ENCODE measurements around the gene FAM120AOS.
A peak's percentile ranks its signal among the peaks of the same experiment; 100 is the strongest.

FAM120AOS gene

GRCh38 chr9:93470391-93470790 lies 17.0 kb upstream of the FAM120AOS start:
- peaks cover 62% of the 10 kb centered on the region for H3K36me3 ChIP-seq (ENCODE audit: control insufficient read depth, low read length)
- no peak overlapping the region for H3K27ac ChIP-seq (ENCODE audit: low read depth, low read length)
- no peaks in the 10 kb centered on the region; the same call in 1 of the 2 replicates for H3F3A ChIP-seq (ENCODE audit: control insufficient read depth, insufficient read depth)
- no peak overlapping the region for H3K4me2 ChIP-seq (ENCODE audit: low read length)
- H3K9me3 ChIP-seq (ENCODE audit: control insufficient read depth, insufficient read depth, low read length): no peaks in the 10 kb centered on the region
- H3K9me2 ChIP-seq (replicated peaks; ENCODE audit: control insufficient read depth, low read length): no peaks in the 10 kb centered on the region
- H3K27me3 ChIP-seq (ENCODE audit: control insufficient read depth, low read length): no peaks in the 10 kb centered on the region
- H3K79me2 ChIP-seq (ENCODE audit: control insufficient read depth, low read length): peaks cover 96% of the 10 kb centered on the region
- peaks cover 26% of the 10 kb centered on the region for H3K4me1 ChIP-seq (ENCODE audit: control insufficient read depth, low read length)
- no peak overlapping the region for H3K4me3 ChIP-seq (ENCODE audit: low read length)
- peaks cover 5% of the 10 kb centered on the region; the same call in 1 of the 2 replicates for H4K20me1 ChIP-seq (ENCODE audit: control insufficient read depth, insufficient read depth, low read depth, low read length)
- TF ChIP-seq, protein P1, sequence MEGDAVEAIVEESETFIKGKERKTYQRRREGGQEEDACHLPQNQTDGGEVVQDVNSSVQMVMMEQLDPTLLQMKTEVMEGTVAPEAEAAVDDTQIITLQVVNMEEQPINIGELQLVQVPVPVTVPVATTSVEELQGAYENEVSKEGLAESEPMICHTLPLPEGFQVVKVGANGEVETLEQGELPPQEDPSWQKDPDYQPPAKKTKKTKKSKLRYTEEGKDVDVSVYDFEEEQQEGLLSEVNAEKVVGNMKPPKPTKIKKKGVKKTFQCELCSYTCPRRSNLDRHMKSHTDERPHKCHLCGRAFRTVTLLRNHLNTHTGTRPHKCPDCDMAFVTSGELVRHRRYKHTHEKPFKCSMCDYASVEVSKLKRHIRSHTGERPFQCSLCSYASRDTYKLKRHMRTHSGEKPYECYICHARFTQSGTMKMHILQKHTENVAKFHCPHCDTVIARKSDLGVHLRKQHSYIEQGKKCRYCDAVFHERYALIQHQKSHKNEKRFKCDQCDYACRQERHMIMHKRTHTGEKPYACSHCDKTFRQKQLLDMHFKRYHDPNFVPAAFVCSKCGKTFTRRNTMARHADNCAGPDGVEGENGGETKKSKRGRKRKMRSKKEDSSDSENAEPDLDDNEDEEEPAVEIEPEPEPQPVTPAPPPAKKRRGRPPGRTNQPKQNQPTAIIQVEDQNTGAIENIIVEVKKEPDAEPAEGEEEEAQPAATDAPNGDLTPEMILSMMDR (IDR thresholded peaks at IDR 0.05; ENCODE audit: low read depth, low read length, poor library complexity, severe bottlenecking): no peak
- TF ChIP-seq EZH2phosphoT487 (IDR thresholded peaks at IDR 0.05; ENCODE audit: borderline replicate concordance, low read length): no peak

DNA sequence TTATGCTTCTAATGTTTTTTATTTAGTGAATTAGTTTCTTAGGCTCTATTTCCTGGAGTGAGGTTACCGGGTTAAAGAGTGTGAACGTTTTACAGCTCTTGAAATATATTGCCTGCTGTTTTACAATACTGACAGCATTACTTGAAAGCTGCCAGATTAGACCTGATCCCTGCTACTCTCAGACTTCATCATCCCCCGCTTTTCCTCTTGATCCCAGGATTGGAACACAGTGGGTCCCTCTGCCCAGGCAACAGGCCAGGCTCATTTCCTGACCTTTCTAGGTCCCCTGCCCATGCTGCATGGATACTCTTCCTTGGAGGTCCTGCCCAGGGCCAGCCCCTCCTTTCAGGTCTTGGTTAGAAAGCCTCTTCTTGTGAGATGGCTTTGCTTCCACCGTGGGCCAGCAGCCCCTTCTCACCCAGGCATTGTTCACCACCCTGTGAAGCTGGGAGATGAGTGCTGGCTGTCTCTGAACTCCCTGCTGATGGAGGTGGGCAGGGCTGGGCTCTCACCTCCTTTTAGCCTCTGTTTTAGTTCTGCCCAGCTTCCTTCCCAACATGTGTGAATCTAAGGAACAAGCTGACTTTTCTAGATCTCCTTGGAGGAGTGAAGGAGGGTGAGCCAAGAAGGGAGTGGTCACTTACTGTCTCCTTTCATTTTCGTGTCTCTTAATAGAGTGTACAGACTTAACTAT lies 15.5 kb upstream of the FAM120AOS start:
- Histone ChIP-seq H4K20me1 (ENCODE audit: control insufficient read depth, insufficient read depth, low read depth, low read length) (peaks cover 5% of the 10 kb centered on the region; the same call in 1 of the 2 replicates), H3K4me2 (ENCODE audit: low read length) (peak overlapping the region; percentile 7; the same call in 1 of the 2 replicates), H3K9me2 (replicated peaks; ENCODE audit: control insufficient read depth, low read length) (no peaks in the 10 kb centered on the region), H3K9me3 (ENCODE audit: control insufficient read depth, insufficient read depth, low read length) (no peaks in the 10 kb centered on the region), H3K36me3 (ENCODE audit: control insufficient read depth, low read length) (peaks cover 53% of the 10 kb centered on the region), H3K27me3 (ENCODE audit: control insufficient read depth, low read length) (no peaks in the 10 kb centered on the region), H3K27ac (ENCODE audit: low read depth, low read length) (no peak overlapping the region), H3K4me3 (ENCODE audit: low read length) (no peak overlapping the region), H3F3A (ENCODE audit: control insufficient read depth, insufficient read depth) (peaks cover 4% of the 10 kb centered on the region), H3K4me1 (ENCODE audit: control insufficient read depth, low read length) (peaks cover 41% of the 10 kb centered on the region), H3K79me2 (ENCODE audit: control insufficient read depth, low read length) (peaks cover 98% of the 10 kb centered on the region)
- TF ChIP-seq, protein P1 (IDR thresholded peaks at IDR 0.05; ENCODE audit: low read depth, low read length, poor library complexity, severe bottlenecking): no peak
- no peak for TF ChIP-seq EZH2phosphoT487 (IDR thresholded peaks at IDR 0.05; ENCODE audit: borderline replicate concordance, low read length)

GRCh38 chr9:93467462-93467861 lies 14.1 kb upstream of the FAM120AOS start:
- peaks cover 55% of the 10 kb centered on the region for H3K4me1 ChIP-seq (ENCODE audit: control insufficient read depth, low read length)
- no peak overlapping the region for H3K27ac ChIP-seq (ENCODE audit: low read depth, low read length)

More at GRCh38 chr9:93467462-93467861, 14.1 kb upstream of the FAM120AOS start:
- Histone ChIP-seq H3K4me2 (ENCODE audit: low read length) (no peak overlapping the region), H3K9me3 (ENCODE audit: control insufficient read depth, insufficient read depth, low read length) (no peaks in the 10 kb centered on the region), H3K36me3 (ENCODE audit: control insufficient read depth, low read length) (peaks cover 51% of the 10 kb centered on the region), H3K79me2 (ENCODE audit: control insufficient read depth, low read length) (peaks cover 99% of the 10 kb centered on the region), H3K9me2 (replicated peaks; ENCODE audit: control insufficient read depth, low read length) (no peaks in the 10 kb centered on the region), H3F3A (ENCODE audit: control insufficient read depth, insufficient read depth) (peaks cover 18% of the 10 kb centered on the region), H4K20me1 (ENCODE audit: control insufficient read depth, insufficient read depth, low read depth, low read length) (peaks cover 5% of the 10 kb centered on the region; the same call in 1 of the 2 replicates), H3K4me3 (ENCODE audit: low read length) (no peak overlapping the region), H3K27me3 (ENCODE audit: control insufficient read depth, low read length) (no peaks in the 10 kb centered on the region)
- TF ChIP-seq, protein P1 (IDR thresholded peaks at IDR 0.05; ENCODE audit: low read depth, low read length, poor library complexity, severe bottlenecking): no peak
- TF ChIP-seq EZH2phosphoT487 (IDR thresholded peaks at IDR 0.05; ENCODE audit: borderline replicate concordance, low read length): no peak
